ENCODE measurements around the gene GDF15. TPM values are rescaled to one million over a fixed set of nuclear protein-coding genes. Genes with fewer than 3 reads are reported as not detected.
"Not testable (repeated sequence)": the region's sequence is repeated elsewhere in the genome, so short reads cannot be mapped to it uniquely, and the experiment has no call there.

The GDF15 gene
- total RNA-seq, 1 experiment from 2014 or later, result 56.6 TPM

GRCh38 chr19:18397242-18398202 is 11.6 kb downstream of the GDF15 start, which contains the start of gene LRRC25:
Gene LRRC25 (minus strand): TSS chr19:18397622. CDS start chr19:18396963, 659 bp downstream.
- CTCF ChIA-PET, result no interaction called here
- Mint-ChIP-seq H3K4me3 (ENCODE audit: low read depth, unreplicated experiment) (no peak within 1 kb of the TSS), H3K27me3 (ENCODE audit: unreplicated experiment) (no peaks in the 10 kb centered on the region), H3K27ac (ENCODE audit: unreplicated experiment) (no peak within 1 kb of the TSS), H3K4me1 (ENCODE audit: low read depth, unreplicated experiment) (peaks cover 13% of the 10 kb centered on the region), H3K9me3 (ENCODE audit: low read depth, unreplicated experiment) (no peaks in the 10 kb centered on the region), H3K36me3 (ENCODE audit: insufficient read depth, unreplicated experiment) (peaks cover 10% of the 10 kb centered on the region)
- DNase-seq, result no peak
- TF ChIP-seq CTCF (IDR thresholded peaks at IDR 0.05; ENCODE audit: unreplicated experiment), result no peak
- BruUV-seq (replicated peaks), result no TSS peak
- intact Hi-C loops (cut with micrococcal nuclease; ENCODE audit: unreplicated experiment), result no loop called here

GRCh38 chr19:18399008-18399407 is 13.1 kb downstream of the GDF15 start:
- Mint-ChIP-seq H3K36me3 (ENCODE audit: insufficient read depth, unreplicated experiment) (peaks cover 16% of the 10 kb centered on the region), H3K4me3 (ENCODE audit: low read depth, unreplicated experiment) (no peak overlapping the region), H3K9me3 (ENCODE audit: low read depth, unreplicated experiment) (no peaks in the 10 kb centered on the region), H3K4me1 (ENCODE audit: low read depth, unreplicated experiment) (peaks cover 24% of the 10 kb centered on the region), H3K27ac (ENCODE audit: unreplicated experiment) (no peak overlapping the region), H3K27me3 (ENCODE audit: unreplicated experiment) (no peaks in the 10 kb centered on the region)
- intact Hi-C loops (cut with micrococcal nuclease; ENCODE audit: unreplicated experiment), result no loop called here
- TF ChIP-seq CTCF (IDR thresholded peaks at IDR 0.05; ENCODE audit: unreplicated experiment), result no peak
- DNase-seq, result peak; percentile 57
- BruUV-seq (replicated peaks), result no TSS peak
- CTCF ChIA-PET, result interaction anchor here (0.6 kb wide), 1 partner anchor 671 kb away, joined by 6 read pairs; no protein-coding TSS in a partner anchor

GRCh38 chr19:18401580-18402112 is 15.7 kb downstream of the GDF15 start:
- Mint-ChIP-seq H3K4me1 (ENCODE audit: low read depth, unreplicated experiment) (peaks cover 24% of the 10 kb centered on the region), H3K9me3 (ENCODE audit: low read depth, unreplicated experiment) (no peaks in the 10 kb centered on the region), H3K4me3 (ENCODE audit: low read depth, unreplicated experiment) (peak overlapping the region; percentile 65), H3K27ac (ENCODE audit: unreplicated experiment) (peak overlapping the region; percentile 82), H3K27me3 (ENCODE audit: unreplicated experiment) (no peaks in the 10 kb centered on the region), H3K36me3 (ENCODE audit: insufficient read depth, unreplicated experiment) (peaks cover 20% of the 10 kb centered on the region)
- intact Hi-C loops (cut with micrococcal nuclease; ENCODE audit: unreplicated experiment), result no loop called here
- TF ChIP-seq CTCF (IDR thresholded peaks at IDR 0.05; ENCODE audit: unreplicated experiment), result peak; percentile 10
- CTCF ChIA-PET, result interaction anchor here (0.6 to 1.6 kb wide), 5 partner anchors 16 to 156 kb away, joined by 3 to 6 read pairs (median 5); partner anchors contain the start of gene GDF15
- peak; percentile 69 for DNase-seq
- no TSS peak for BruUV-seq (replicated peaks)

GRCh38 chr19:18402455-18403248 is 16.7 kb downstream of the GDF15 start:
- H3K9me3 Mint-ChIP-seq (ENCODE audit: low read depth, unreplicated experiment); intact Hi-C loops (cut with micrococcal nuclease; ENCODE audit: unreplicated experiment); DNase-seq; H3K27me3 Mint-ChIP-seq (ENCODE audit: unreplicated experiment): not testable (repeated sequence)
- TSS peak; percentile 75 for BruUV-seq (replicated peaks)
- CTCF ChIA-PET, result interaction anchor here (1.1 to 1.6 kb wide), 3 partner anchors 17 to 123 kb away, joined by 5 to 6 read pairs (median 5); partner anchors contain the start of gene GDF15
- Mint-ChIP-seq H3K4me3 (ENCODE audit: low read depth, unreplicated experiment) (peak overlapping the region; percentile 65), H3K4me1 (ENCODE audit: low read depth, unreplicated experiment) (peaks cover 24% of the 10 kb centered on the region), H3K27ac (ENCODE audit: unreplicated experiment) (peak overlapping the region; percentile 63), H3K36me3 (ENCODE audit: insufficient read depth, unreplicated experiment) (peaks cover 20% of the 10 kb centered on the region)

- intact Hi-C loops (cut with micrococcal nuclease; ENCODE audit: unreplicated experiment); BruUV-seq (replicated peaks); H3K9me3 Mint-ChIP-seq (ENCODE audit: low read depth, unreplicated experiment); H3K27ac Mint-ChIP-seq (ENCODE audit: unreplicated experiment); DNase-seq; H3K27me3 Mint-ChIP-seq (ENCODE audit: unreplicated experiment); H3K4me3 Mint-ChIP-seq (ENCODE audit: low read depth, unreplicated experiment): not testable (repeated sequence)
- CTCF ChIA-PET, result interaction anchor here (0.7 to 1.0 kb wide), 2 partner anchors 20 to 80 kb away, joined by 3 to 5 read pairs; partner anchors contain the start of gene GDF15
- Mint-ChIP-seq H3K4me1 (ENCODE audit: low read depth, unreplicated experiment) (peaks cover 24% of the 10 kb centered on the region), H3K36me3 (ENCODE audit: insufficient read depth, unreplicated experiment) (peaks cover 23% of the 10 kb centered on the region)
Observed at GRCh38 chr19:18405754-18406153, 19.8 kb downstream of the GDF15 start.
